Measurements from ENCODE around the gene ATF3. TPM values are rescaled to one million over a fixed set of nuclear protein-coding genes. Genes with fewer than 3 reads are reported as not detected.

ATF3 gene
- total RNA-seq, 4 donors from 2014 or later: 1.8 to 42.6 (median 24.4) TPM

GRCh38 chr1:212582291-212582690, 26.3 kb upstream of the ATF3 start:
- Histone ChIP-seq H3K27ac (no peak overlapping the region), H3K36me3 (no peaks in the 10 kb centered on the region), H3K9me3 (no peaks in the 10 kb centered on the region), H3K4me1 (no peaks in the 10 kb centered on the region), H3K27me3 (no peaks in the 10 kb centered on the region), H3K4me3 (no peak overlapping the region)
- TF ChIP-seq CTCF (IDR thresholded peaks at IDR 0.05) (no peak), POLR2A (IDR thresholded peaks at IDR 0.05) (no peak)
- intact Hi-C loops (cut with DNase I; ENCODE audit: low total_unique reads): no loop called here
- DNase-seq: no peak

GRCh38 chr1:212582808-212583615, 25.5 kb upstream of the ATF3 start:
- TF ChIP-seq POLR2A (IDR thresholded peaks at IDR 0.05) (no peak), CTCF (IDR thresholded peaks at IDR 0.05) (no peak)
- no peak for DNase-seq
- Histone ChIP-seq H3K36me3 (no peaks in the 10 kb centered on the region), H3K4me3 (no peak overlapping the region), H3K4me1 (no peaks in the 10 kb centered on the region), H3K9me3 (no peaks in the 10 kb centered on the region), H3K27ac (no peak overlapping the region), H3K27me3 (no peaks in the 10 kb centered on the region)
- intact Hi-C loops (cut with DNase I; ENCODE audit: low total_unique reads): no loop called here

GRCh38 chr1:212583643-212584042, 24.9 kb upstream of the ATF3 start:
- Histone ChIP-seq H3K4me3 (no peak overlapping the region), H3K36me3 (no peaks in the 10 kb centered on the region), H3K27me3 (no peaks in the 10 kb centered on the region), H3K9me3 (no peaks in the 10 kb centered on the region), H3K27ac (no peak overlapping the region), H3K4me1 (no peaks in the 10 kb centered on the region)
- TF ChIP-seq POLR2A (IDR thresholded peaks at IDR 0.05) (no peak), CTCF (IDR thresholded peaks at IDR 0.05) (no peak)
- DNase-seq: no peak
- intact Hi-C loops (cut with DNase I; ENCODE audit: low total_unique reads): no loop called here

GRCh38 chr1:212584092-212584886, 24.3 kb upstream of the ATF3 start:
- Histone ChIP-seq H3K27ac (no peak overlapping the region), H3K4me3 (no peak overlapping the region), H3K27me3 (no peaks in the 10 kb centered on the region), H3K9me3 (no peaks in the 10 kb centered on the region), H3K4me1 (no peaks in the 10 kb centered on the region), H3K36me3 (no peaks in the 10 kb centered on the region)
- TF ChIP-seq CTCF (IDR thresholded peaks at IDR 0.05) (no peak), POLR2A (IDR thresholded peaks at IDR 0.05) (no peak)
- DNase-seq: no peak
- intact Hi-C loops (cut with DNase I; ENCODE audit: low total_unique reads): no loop called here

GRCh38 chr1:212585210-212585609, 23.4 kb upstream of the ATF3 start:
- Histone ChIP-seq H3K9me3 (no peaks in the 10 kb centered on the region), H3K4me1 (no peaks in the 10 kb centered on the region), H3K4me3 (no peak overlapping the region), H3K36me3 (no peaks in the 10 kb centered on the region), H3K27me3 (no peaks in the 10 kb centered on the region), H3K27ac (no peak overlapping the region)
- no peak for DNase-seq
- TF ChIP-seq CTCF (IDR thresholded peaks at IDR 0.05): no peak
- no peak for TF ChIP-seq POLR2A (IDR thresholded peaks at IDR 0.05)
- intact Hi-C loops (cut with DNase I; ENCODE audit: low total_unique reads): no loop called here

Measured in uterus (tissue), 4 donors.